K562 (cell line): ENCODE data around the gene STT3B. TPM values are rescaled to one million over a fixed set of nuclear protein-coding genes. Genes with fewer than 3 reads are reported as not detected.
A peak's percentile ranks its signal among the peaks of the same experiment; 100 is the strongest.

Experiments used
- BCL6 ChIP-seq: fragments of 250-450 bp; sonication (Bioruptor Pico); IDR thresholded peaks from 2 replicates; pipeline ENCODE4 v1.4.0; 2020
- EHMT2 ChIP-seq: fragments of 450-650 bp; IDR thresholded peaks from 2 replicates; pipeline ENCODE4 v1.6.1; 2018; ENCODE audit warnings: antibody characterized with exemption
- HLTF ChIP-seq: fragments of 450-650 bp; IDR thresholded peaks from 2 replicates; pipeline ENCODE4 v1.6.1; 2016
- NFXL1 ChIP-seq: fragments of 450-650 bp; formaldehyde crosslinking; IDR thresholded peaks from 2 replicates; pipeline ENCODE4 v1.4.0; 2021; ENCODE audit warnings: mild to moderate bottlenecking
- NR4A1 ChIP-seq, 2 experiments: fragments of 250-450 bp in 1 of 2; fragments of 450-650 bp in 1 of 2; sonication (Bioruptor Pico) in 1 of 2; IDR thresholded peaks; 2 replicates each; pipeline versions ENCODE4 v1.4.0 to v1.6.1; 2016 to 2020; ENCODE audit warnings: mild to moderate bottlenecking in 2 of 2, missing compliant biosample characterization in 1 of 2, missing genetic modification characterization in 1 of 2, moderate library complexity in 1 of 2
- RAD21 ChIP-seq, 2 experiments: fragments of 250-450 bp in 1 of 2; fragments of 450-650 bp in 1 of 2; sonication (Bioruptor Pico) in 1 of 2; formaldehyde crosslinking in 1 of 2; IDR thresholded peaks in 1 of 2; conservative IDR thresholded peaks in 1 of 2; 2 replicates each; pipeline versions ENCODE4 v1.4.0 to v1.8.0; 2020 to 2022; ENCODE audit warnings: mild to moderate bottlenecking in 2 of 2, moderate library complexity in 1 of 2
- RAD51 ChIP-seq: fragments of 450-650 bp; IDR thresholded peaks from 2 replicates; pipeline ENCODE4 v1.7.1; 2016; ENCODE audit warnings: low read depth, mild to moderate bottlenecking, borderline replicate concordance
- SMARCA4 ChIP-seq: fragments of 450-650 bp; IDR thresholded peaks from 2 replicates; pipeline ENCODE4 v1.6.1; 2016
- polyA plus RNA-seq, 8 experiments: library from polyadenylated mRNA; depleted of rRNA in 4 of 8; stranded (reverse) in 5 of 8; unstranded in 3 of 8; fragments of >200 nt; fragmentation: Nextera tagmentation in 2 of 8; fragmentation: Illumina TruSeq in 1 of 8; extraction: Ambion mirVana in 2 of 8; extraction: Trizol in 1 of 8; gene quantifications; 2 replicates each; pipeline versions ENCODE4 v1.2.1 to v1.2.3, GENCODE V29; 2011 to 2014; ENCODE audit warnings: inconsistent platforms in 1 of 8, missing spikeins in 1 of 8
- total RNA-seq, 7 experiments: library from RNA; depleted of rRNA in 6 of 7; stranded (reverse); fragments of >200 nt in 6 of 7; fragmentation: Illumina TruSeq in 2 of 7; extraction: Trizol in 2 of 7; gene quantifications; 2 replicates each; pipeline versions ENCODE4 v1.2.1 to v1.2.3, GENCODE V29; 2011 to 2021; ENCODE audit warnings: low replicate concordance in 1 of 7
- TF ChIP-seq, protein P1 (sequence below), 2 experiments: fragments of 450-650 bp; IDR thresholded peaks; 2 replicates each; pipeline ENCODE4 v1.6.1; 2016
- TF ChIP-seq, protein P2 (sequence below), 2 experiments: fragments of 450-650 bp; IDR thresholded peaks; 2 replicates each; pipeline ENCODE4 v1.6.1; 2018; ENCODE audit warnings: mild to moderate bottlenecking in 2 of 2, low read depth in 1 of 2; ENCODE audit not compliant: partially characterized antibody in 2 of 2
- TF ChIP-seq, protein P3 (sequence below): IDR thresholded peaks from 2 replicates; pipeline ENCODE4 v1.6.1; 2011; ENCODE audit warnings: borderline replicate concordance, low read depth, mild to moderate bottlenecking, moderate library complexity, low read length; ENCODE audit not compliant: insufficient read depth, poor library complexity, severe bottlenecking
- TF ChIP-seq, protein P4 (sequence below): sonication (generic); IDR thresholded peaks from 2 replicates; pipeline ENCODE4 v1.6.1; 2016

Gene STT3B
- total and polyA plus RNA-seq, 9 of the 15 experiments (the other 6 are each of a cell fraction or from before 2014, with no cell fraction given): 22.4 to 147 (median 100) TPM

DNA sequence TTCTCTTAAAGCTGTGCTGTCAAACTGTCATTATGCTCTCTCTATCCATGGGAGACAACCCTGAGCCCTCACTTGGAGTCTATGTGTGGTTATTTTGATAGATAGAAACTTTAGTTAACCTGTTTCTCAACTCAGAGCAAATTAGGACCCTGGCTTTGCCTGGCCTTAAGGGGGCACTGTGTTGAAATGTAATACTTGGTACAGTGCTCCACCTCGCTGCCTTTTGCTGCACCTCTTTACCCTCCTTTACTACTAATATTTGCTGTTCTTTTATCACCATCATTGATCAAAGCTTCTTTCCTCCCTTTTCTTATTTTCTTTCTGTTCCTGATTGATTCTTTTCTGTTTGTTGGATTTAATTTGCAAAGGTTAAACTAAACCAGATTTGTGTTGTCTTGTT, 34.3 kb downstream of the STT3B start (continued):
- TF ChIP-seq HLTF: 0 out of 2 replicates have a peak, but pooled peaks have one; percentile 31
- TF ChIP-seq, protein P1, sequence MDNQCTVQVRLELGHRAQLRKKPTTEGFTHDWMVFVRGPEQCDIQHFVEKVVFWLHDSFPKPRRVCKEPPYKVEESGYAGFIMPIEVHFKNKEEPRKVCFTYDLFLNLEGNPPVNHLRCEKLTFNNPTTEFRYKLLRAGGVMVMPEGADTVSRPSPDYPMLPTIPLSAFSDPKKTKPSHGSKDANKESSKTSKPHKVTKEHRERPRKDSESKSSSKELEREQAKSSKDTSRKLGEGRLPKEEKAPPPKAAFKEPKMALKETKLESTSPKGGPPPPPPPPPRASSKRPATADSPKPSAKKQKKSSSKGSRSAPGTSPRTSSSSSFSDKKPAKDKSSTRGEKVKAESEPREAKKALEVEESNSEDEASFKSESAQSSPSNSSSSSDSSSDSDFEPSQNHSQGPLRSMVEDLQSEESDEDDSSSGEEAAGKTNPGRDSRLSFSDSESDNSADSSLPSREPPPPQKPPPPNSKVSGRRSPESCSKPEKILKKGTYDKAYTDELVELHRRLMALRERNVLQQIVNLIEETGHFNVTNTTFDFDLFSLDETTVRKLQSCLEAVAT (IDR thresholded peaks at IDR 0.05): peak in 1 of 2 experiments; percentile 62; a peak in 1 of 4 replicates
- TF ChIP-seq EHMT2: no peak
- no peak for TF ChIP-seq NFXL1
- TF ChIP-seq, protein P2, sequence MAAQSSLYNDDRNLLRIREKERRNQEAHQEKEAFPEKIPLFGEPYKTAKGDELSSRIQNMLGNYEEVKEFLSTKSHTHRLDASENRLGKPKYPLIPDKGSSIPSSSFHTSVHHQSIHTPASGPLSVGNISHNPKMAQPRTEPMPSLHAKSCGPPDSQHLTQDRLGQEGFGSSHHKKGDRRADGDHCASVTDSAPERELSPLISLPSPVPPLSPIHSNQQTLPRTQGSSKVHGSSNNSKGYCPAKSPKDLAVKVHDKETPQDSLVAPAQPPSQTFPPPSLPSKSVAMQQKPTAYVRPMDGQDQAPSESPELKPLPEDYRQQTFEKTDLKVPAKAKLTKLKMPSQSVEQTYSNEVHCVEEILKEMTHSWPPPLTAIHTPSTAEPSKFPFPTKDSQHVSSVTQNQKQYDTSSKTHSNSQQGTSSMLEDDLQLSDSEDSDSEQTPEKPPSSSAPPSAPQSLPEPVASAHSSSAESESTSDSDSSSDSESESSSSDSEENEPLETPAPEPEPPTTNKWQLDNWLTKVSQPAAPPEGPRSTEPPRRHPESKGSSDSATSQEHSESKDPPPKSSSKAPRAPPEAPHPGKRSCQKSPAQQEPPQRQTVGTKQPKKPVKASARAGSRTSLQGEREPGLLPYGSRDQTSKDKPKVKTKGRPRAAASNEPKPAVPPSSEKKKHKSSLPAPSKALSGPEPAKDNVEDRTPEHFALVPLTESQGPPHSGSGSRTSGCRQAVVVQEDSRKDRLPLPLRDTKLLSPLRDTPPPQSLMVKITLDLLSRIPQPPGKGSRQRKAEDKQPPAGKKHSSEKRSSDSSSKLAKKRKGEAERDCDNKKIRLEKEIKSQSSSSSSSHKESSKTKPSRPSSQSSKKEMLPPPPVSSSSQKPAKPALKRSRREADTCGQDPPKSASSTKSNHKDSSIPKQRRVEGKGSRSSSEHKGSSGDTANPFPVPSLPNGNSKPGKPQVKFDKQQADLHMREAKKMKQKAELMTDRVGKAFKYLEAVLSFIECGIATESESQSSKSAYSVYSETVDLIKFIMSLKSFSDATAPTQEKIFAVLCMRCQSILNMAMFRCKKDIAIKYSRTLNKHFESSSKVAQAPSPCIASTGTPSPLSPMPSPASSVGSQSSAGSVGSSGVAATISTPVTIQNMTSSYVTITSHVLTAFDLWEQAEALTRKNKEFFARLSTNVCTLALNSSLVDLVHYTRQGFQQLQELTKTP (IDR thresholded peaks at IDR 0.05; ENCODE audit: low read depth in 1 of 2, partially characterized antibody in 2 of 2): no peak
- TF ChIP-seq, protein P3, sequence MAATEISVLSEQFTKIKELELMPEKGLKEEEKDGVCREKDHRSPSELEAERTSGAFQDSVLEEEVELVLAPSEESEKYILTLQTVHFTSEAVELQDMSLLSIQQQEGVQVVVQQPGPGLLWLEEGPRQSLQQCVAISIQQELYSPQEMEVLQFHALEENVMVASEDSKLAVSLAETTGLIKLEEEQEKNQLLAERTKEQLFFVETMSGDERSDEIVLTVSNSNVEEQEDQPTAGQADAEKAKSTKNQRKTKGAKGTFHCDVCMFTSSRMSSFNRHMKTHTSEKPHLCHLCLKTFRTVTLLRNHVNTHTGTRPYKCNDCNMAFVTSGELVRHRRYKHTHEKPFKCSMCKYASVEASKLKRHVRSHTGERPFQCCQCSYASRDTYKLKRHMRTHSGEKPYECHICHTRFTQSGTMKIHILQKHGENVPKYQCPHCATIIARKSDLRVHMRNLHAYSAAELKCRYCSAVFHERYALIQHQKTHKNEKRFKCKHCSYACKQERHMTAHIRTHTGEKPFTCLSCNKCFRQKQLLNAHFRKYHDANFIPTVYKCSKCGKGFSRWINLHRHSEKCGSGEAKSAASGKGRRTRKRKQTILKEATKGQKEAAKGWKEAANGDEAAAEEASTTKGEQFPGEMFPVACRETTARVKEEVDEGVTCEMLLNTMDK: peak; percentile 49
- no peak for TF ChIP-seq NR4A1 (CRISPR knock-in tag; IDR thresholded peaks at IDR 0.05)
- no peak for TF ChIP-seq NR4A1 (tag; IDR thresholded peaks at IDR 0.05)
- TF ChIP-seq, protein P4, sequence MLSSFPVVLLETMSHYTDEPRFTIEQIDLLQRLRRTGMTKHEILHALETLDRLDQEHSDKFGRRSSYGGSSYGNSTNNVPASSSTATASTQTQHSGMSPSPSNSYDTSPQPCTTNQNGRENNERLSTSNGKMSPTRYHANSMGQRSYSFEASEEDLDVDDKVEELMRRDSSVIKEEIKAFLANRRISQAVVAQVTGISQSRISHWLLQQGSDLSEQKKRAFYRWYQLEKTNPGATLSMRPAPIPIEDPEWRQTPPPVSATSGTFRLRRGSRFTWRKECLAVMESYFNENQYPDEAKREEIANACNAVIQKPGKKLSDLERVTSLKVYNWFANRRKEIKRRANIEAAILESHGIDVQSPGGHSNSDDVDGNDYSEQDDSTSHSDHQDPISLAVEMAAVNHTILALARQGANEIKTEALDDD: peak; percentile 54
- peak in 1 of 2 experiments; percentile 55; a peak in 3 of 4 replicates for TF ChIP-seq RAD21 (CRISPR knock-in tag; conservative IDR thresholded peaks at IDR 0.05 in 1 of 2, IDR thresholded peaks at IDR 0.05 in 1 of 2)
- no peak for TF ChIP-seq RAD51
- TF ChIP-seq SMARCA4: peak; percentile 60; the same call in 1 of the 2 replicates
- no peak for TF ChIP-seq BCL6 (CRISPR knock-in tag)
